ENCODE data around the gene UNC13B. TPM values are rescaled to one million over a fixed set of nuclear protein-coding genes. Genes with fewer than 3 reads are reported as not detected.

UNC13B gene
- total RNA-seq, 1 donor: 25.3 TPM

- Histone ChIP-seq H3K27ac (ENCODE audit: low read depth, low read length) (no peak overlapping the region), H3K4me2 (ENCODE audit: insufficient read depth, low read length) (no peak overlapping the region), H3K4me3 (ENCODE audit: insufficient read depth, low read length) (no peak overlapping the region), H3K79me2 (ENCODE audit: insufficient read depth, low read length) (no peaks in the 10 kb centered on the region), H2AFZ (ENCODE audit: low read length) (no peak overlapping the region), H3K36me3 (ENCODE audit: insufficient read depth, low read length) (no peaks in the 10 kb centered on the region), H4K20me1 (ENCODE audit: insufficient read depth, low read length) (no peaks in the 10 kb centered on the region), H3K27me3 (ENCODE audit: insufficient read depth, low read length) (no peaks in the 10 kb centered on the region), H3K4me1 (ENCODE audit: insufficient read depth, low read length) (no peaks in the 10 kb centered on the region), H3K9me3 (ENCODE audit: low read depth, low read length) (no peaks in the 10 kb centered on the region)
- no peak for TF ChIP-seq CTCF (IDR thresholded peaks at IDR 0.05; ENCODE audit: extremely low read depth, low read depth, low read length)
- no peak for DNase-seq (ENCODE audit: insufficient read length, low spot score, missing footprints)
These were observed 195.3 kb downstream of the UNC13B start for GRCh38 chr9:35357116-35357515.

- Histone ChIP-seq H4K20me1 (ENCODE audit: insufficient read depth, low read length) (no peaks in the 10 kb centered on the region), H3K27me3 (ENCODE audit: insufficient read depth, low read length) (no peaks in the 10 kb centered on the region), H2AFZ (ENCODE audit: low read length) (no peak overlapping the region), H3K4me3 (ENCODE audit: insufficient read depth, low read length) (no peak overlapping the region), H3K4me2 (ENCODE audit: insufficient read depth, low read length) (no peak overlapping the region), H3K4me1 (ENCODE audit: insufficient read depth, low read length) (no peaks in the 10 kb centered on the region), H3K9me3 (ENCODE audit: low read depth, low read length) (no peaks in the 10 kb centered on the region), H3K79me2 (ENCODE audit: insufficient read depth, low read length) (no peaks in the 10 kb centered on the region), H3K36me3 (ENCODE audit: insufficient read depth, low read length) (no peaks in the 10 kb centered on the region), H3K27ac (ENCODE audit: low read depth, low read length) (no peak overlapping the region)
- DNase-seq (ENCODE audit: insufficient read length, low spot score, missing footprints): no peak
- TF ChIP-seq CTCF (IDR thresholded peaks at IDR 0.05; ENCODE audit: extremely low read depth, low read depth, low read length): no peak
These were observed 196.0 kb downstream of the UNC13B start for GRCh38 chr9:35357826-35358225.

- TF ChIP-seq CTCF (IDR thresholded peaks at IDR 0.05; ENCODE audit: extremely low read depth, low read depth, low read length): no peak
- H2AFZ ChIP-seq (ENCODE audit: low read length): no peak overlapping the region
These were observed 203.2 kb downstream of the UNC13B start for GRCh38 chr9:35364817-35365585.

GRCh38 chr9:35366627-35367026, 204.8 kb downstream of the UNC13B start:
- TF ChIP-seq CTCF (IDR thresholded peaks at IDR 0.05; ENCODE audit: extremely low read depth, low read depth, low read length): no peak
- Histone ChIP-seq H3K79me2 (ENCODE audit: insufficient read depth, low read length) (no peaks in the 10 kb centered on the region), H3K27ac (ENCODE audit: low read depth, low read length) (no peak overlapping the region), H3K9me3 (ENCODE audit: low read depth, low read length) (no peaks in the 10 kb centered on the region), H2AFZ (ENCODE audit: low read length) (no peak overlapping the region), H3K4me1 (ENCODE audit: insufficient read depth, low read length) (peaks cover 22% of the 10 kb centered on the region), H3K27me3 (ENCODE audit: insufficient read depth, low read length) (no peaks in the 10 kb centered on the region), H3K4me3 (ENCODE audit: insufficient read depth, low read length) (no peak overlapping the region), H3K36me3 (ENCODE audit: insufficient read depth, low read length) (no peaks in the 10 kb centered on the region), H3K4me2 (ENCODE audit: insufficient read depth, low read length) (no peak overlapping the region), H4K20me1 (ENCODE audit: insufficient read depth, low read length) (no peaks in the 10 kb centered on the region)
- DNase-seq (ENCODE audit: insufficient read length, low spot score, missing footprints): no peak

More at GRCh38 chr9:35364817-35365585, 203.2 kb downstream of the UNC13B start:
- no peaks in the 10 kb centered on the region for H3K9me3 ChIP-seq (ENCODE audit: low read depth, low read length)
- H3K27me3 ChIP-seq (ENCODE audit: insufficient read depth, low read length): no peaks in the 10 kb centered on the region
- DNase-seq (ENCODE audit: insufficient read length, low spot score, missing footprints): no peak
- no peak overlapping the region for H3K4me2 ChIP-seq (ENCODE audit: insufficient read depth, low read length)
- H3K4me1 ChIP-seq (ENCODE audit: insufficient read depth, low read length): peaks cover 22% of the 10 kb centered on the region
- no peak overlapping the region for H3K4me3 ChIP-seq (ENCODE audit: insufficient read depth, low read length)
- no peaks in the 10 kb centered on the region for H3K36me3 ChIP-seq (ENCODE audit: insufficient read depth, low read length)
- H4K20me1 ChIP-seq (ENCODE audit: insufficient read depth, low read length): no peaks in the 10 kb centered on the region
- no peaks in the 10 kb centered on the region for H3K79me2 ChIP-seq (ENCODE audit: insufficient read depth, low read length)
- no peak overlapping the region for H3K27ac ChIP-seq (ENCODE audit: low read depth, low read length)
